MM.1S (cell line): ENCODE data around the gene NR6A1.

ENCODE experiments used
- DNase-seq: peaks from one replicate; pipeline ENCODE4 v3.0.0-alpha.2; 2015
- H2AFZ ChIP-seq: fragments of 300-600 bp; sonication (generic); 2 replicates; pipeline ENCODE4 v1.6.0; 2016; ENCODE audit warnings: antibody characterized with exemption, low read length
- H3F3A ChIP-seq: fragments of 300-600 bp; sonication (generic); 2 replicates; pipeline ENCODE4 v1.6.1; 2016; ENCODE audit warnings: mild to moderate bottlenecking, antibody characterized with exemption, low read length, moderate library complexity, mixed read lengths; ENCODE audit not compliant: insufficient read depth
- H3K27ac ChIP-seq: fragments of 300-600 bp; sonication (generic); 2 replicates; pipeline ENCODE4 v1.5.1; 2016; ENCODE audit warnings: mild to moderate bottlenecking, low read length
- H3K27me3 ChIP-seq: fragments of 300-600 bp; sonication (generic); replicated peaks from 2 replicates; pipeline ENCODE4 v1.6.0; 2016; ENCODE audit warnings: low read length; ENCODE audit not compliant: insufficient read depth
- H3K36me3 ChIP-seq: fragments of 300-600 bp; sonication (generic); replicated peaks from 2 replicates; pipeline ENCODE4 v1.6.1; 2016; ENCODE audit warnings: mild to moderate bottlenecking, low read length, mixed read lengths; ENCODE audit not compliant: insufficient read depth
- H3K4me1 ChIP-seq: fragments of 300-600 bp; sonication (generic); 2 replicates; pipeline ENCODE4 v1.6.1; 2016; ENCODE audit warnings: low read length, mixed read lengths
- H3K4me2 ChIP-seq: fragments of 300-600 bp; sonication (generic); 2 replicates; pipeline ENCODE4 v1.6.0; 2016; ENCODE audit warnings: low read depth, low read length
- H3K4me3 ChIP-seq: fragments of 300-600 bp; sonication (generic); 2 replicates; pipeline ENCODE4 v1.5.1; 2016; ENCODE audit warnings: low read length, mixed read lengths
- H3K79me2 ChIP-seq: fragments of 300-600 bp; sonication (generic); 2 replicates; pipeline ENCODE4 v1.6.1; 2016; ENCODE audit warnings: mixed run types, low read length, mixed read lengths
- H3K9ac ChIP-seq: fragments of 300-600 bp; sonication (generic); 2 replicates; pipeline ENCODE4 v1.6.1; 2016; ENCODE audit warnings: low read length, mixed read lengths
- H3K9me2 ChIP-seq: fragments of 300-600 bp; sonication (generic); replicated peaks from 2 replicates; pipeline ENCODE4 v1.6.1; 2016; ENCODE audit warnings: mild to moderate bottlenecking, low read length, mixed read lengths; ENCODE audit not compliant: insufficient read depth
- H3K9me3 ChIP-seq: fragments of 300-600 bp; sonication (generic); replicated peaks from 2 replicates; pipeline ENCODE4 v1.6.1; 2016; ENCODE audit warnings: mild to moderate bottlenecking, low read length, mixed read lengths; ENCODE audit not compliant: insufficient read depth
- H4K20me1 ChIP-seq: fragments of 300-600 bp; sonication (generic); 2 replicates; pipeline ENCODE4 v1.6.1; 2016; ENCODE audit warnings: mild to moderate bottlenecking, low read length, moderate library complexity, mixed read lengths; ENCODE audit not compliant: insufficient read depth
- EZH2 ChIP-seq: fragments of 300-600 bp; sonication (generic); optimal IDR thresholded peaks from 2 replicates; pipeline ENCODE3; 2017; ENCODE audit warnings: low read depth, mild to moderate bottlenecking, antibody characterized with exemption, low read length, mixed read lengths
- EZH2phosphoT487 ChIP-seq: fragments of 300-600 bp; sonication (generic); IDR thresholded peaks from 2 replicates; pipeline ENCODE4 v1.6.1; 2018; ENCODE audit warnings: antibody characterized with exemption, low read length
- TF ChIP-seq, protein P1 (sequence below): fragments of 300-600 bp; sonication (generic); IDR thresholded peaks from 2 replicates; pipeline ENCODE4 v1.5.1; 2016; ENCODE audit warnings: antibody characterized with exemption, low read length, mixed read lengths

Gene NR6A1

GRCh38 chr9:124507880-124508423 lies 263.2 kb downstream of the NR6A1 start:
- Histone ChIP-seq H3K79me2 (no peaks in the 10 kb centered on the region), H3K36me3 (no peaks in the 10 kb centered on the region), H4K20me1 (no peaks in the 10 kb centered on the region), H3K9ac (no peak overlapping the region), H3K4me2 (no peak overlapping the region), H3K9me3 (no peaks in the 10 kb centered on the region), H3K4me3 (no peak overlapping the region), H3K9me2 (no peaks in the 10 kb centered on the region), H2AFZ (no peak overlapping the region), H3K27me3 (peaks cover 17% of the 10 kb centered on the region), H3K27ac (no peak overlapping the region), H3K4me1 (peaks cover 11% of the 10 kb centered on the region), H3F3A (no peaks in the 10 kb centered on the region)
- no peak for DNase-seq
- TF ChIP-seq, protein P1, sequence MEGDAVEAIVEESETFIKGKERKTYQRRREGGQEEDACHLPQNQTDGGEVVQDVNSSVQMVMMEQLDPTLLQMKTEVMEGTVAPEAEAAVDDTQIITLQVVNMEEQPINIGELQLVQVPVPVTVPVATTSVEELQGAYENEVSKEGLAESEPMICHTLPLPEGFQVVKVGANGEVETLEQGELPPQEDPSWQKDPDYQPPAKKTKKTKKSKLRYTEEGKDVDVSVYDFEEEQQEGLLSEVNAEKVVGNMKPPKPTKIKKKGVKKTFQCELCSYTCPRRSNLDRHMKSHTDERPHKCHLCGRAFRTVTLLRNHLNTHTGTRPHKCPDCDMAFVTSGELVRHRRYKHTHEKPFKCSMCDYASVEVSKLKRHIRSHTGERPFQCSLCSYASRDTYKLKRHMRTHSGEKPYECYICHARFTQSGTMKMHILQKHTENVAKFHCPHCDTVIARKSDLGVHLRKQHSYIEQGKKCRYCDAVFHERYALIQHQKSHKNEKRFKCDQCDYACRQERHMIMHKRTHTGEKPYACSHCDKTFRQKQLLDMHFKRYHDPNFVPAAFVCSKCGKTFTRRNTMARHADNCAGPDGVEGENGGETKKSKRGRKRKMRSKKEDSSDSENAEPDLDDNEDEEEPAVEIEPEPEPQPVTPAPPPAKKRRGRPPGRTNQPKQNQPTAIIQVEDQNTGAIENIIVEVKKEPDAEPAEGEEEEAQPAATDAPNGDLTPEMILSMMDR = no peak
- TF ChIP-seq EZH2 (no peak), EZH2phosphoT487 (no peak)

GRCh38 chr9:124506931-124507879 lies 263.9 kb downstream of the NR6A1 start, which contains the start of gene NR5A1:
NR5A1 (minus strand) TSS chr9:124507399; CDS start chr9:124503395, 4,004 bp downstream.
- H2AFZ ChIP-seq = no peak within 1 kb of the TSS

GRCh38 chr9:124506433-124506832 lies 264.7 kb downstream of the NR6A1 start:
- no peak for DNase-seq
- Histone ChIP-seq H3F3A (no peaks in the 10 kb centered on the region), H3K36me3 (no peaks in the 10 kb centered on the region), H3K4me3 (no peak overlapping the region), H3K9ac (no peak overlapping the region), H3K79me2 (no peaks in the 10 kb centered on the region), H3K9me2 (no peaks in the 10 kb centered on the region), H4K20me1 (no peaks in the 10 kb centered on the region), H3K9me3 (no peaks in the 10 kb centered on the region), H3K27me3 (peaks cover 28% of the 10 kb centered on the region), H3K4me1 (no peaks in the 10 kb centered on the region), H3K4me2 (no peak overlapping the region), H2AFZ (no peak overlapping the region), H3K27ac (no peak overlapping the region)
- TF ChIP-seq EZH2phosphoT487 = no peak
- TF ChIP-seq EZH2 = no peak
- TF ChIP-seq, protein P1 = no peak

More at GRCh38 chr9:124506931-124507879, 263.9 kb downstream of the NR6A1 start, which contains the start of gene NR5A1:
- Histone ChIP-seq H4K20me1 (no peaks in the 10 kb centered on the region), H3K27ac (no peak within 1 kb of the TSS), H3K4me3 (no peak within 1 kb of the TSS), H3K4me1 (peaks cover 7% of the 10 kb centered on the region), H3K36me3 (no peaks in the 10 kb centered on the region), H3K4me2 (no peak within 1 kb of the TSS), H3K9me3 (no peaks in the 10 kb centered on the region), H3K9ac (no peak within 1 kb of the TSS), H3K27me3 (peaks cover 20% of the 10 kb centered on the region), H3K79me2 (no peaks in the 10 kb centered on the region), H3F3A (no peaks in the 10 kb centered on the region), H3K9me2 (no peaks in the 10 kb centered on the region)
- no peak for DNase-seq
- TF ChIP-seq EZH2phosphoT487 (no peak), EZH2 (no peak)
- TF ChIP-seq, protein P1 = no peak
